H1 (cell line): Measurements from ENCODE around the gene ZNF263. TPM values are rescaled to one million over a fixed set of nuclear protein-coding genes. Genes with fewer than 3 reads are reported as not detected.
A peak's percentile ranks its signal among the peaks of the same experiment; 100 is the strongest.

Source experiments
- CEBPB ChIP-seq: IDR thresholded peaks from 2 replicates; pipeline ENCODE4 v1.6.1; 2012; ENCODE audit warnings: low read depth, low read length
- CREB1 ChIP-seq: IDR thresholded peaks from 2 replicates; pipeline ENCODE4 v1.6.1; 2012; ENCODE audit warnings: inconsistent platforms
- EZH2 ChIP-seq: fragments of 200-600 bp; sonication (generic); IDR thresholded peaks from 2 replicates; pipeline ENCODE4 v1.7.1; 2012; ENCODE audit warnings: low read depth, mild to moderate bottlenecking, moderate library complexity, low read length, inconsistent platforms; ENCODE audit not compliant: severe bottlenecking
- FOSL1 ChIP-seq: IDR thresholded peaks from 2 replicates; pipeline ENCODE4 v1.6.1; 2011; ENCODE audit warnings: mild to moderate bottlenecking, low read depth, low read length, moderate library complexity; ENCODE audit not compliant: insufficient read depth
- GTF2F1 ChIP-seq: IDR thresholded peaks from 2 replicates; pipeline ENCODE4 v1.6.1; 2012; ENCODE audit warnings: low read depth, low read length, improper control_type of control experiment, borderline replicate concordance
- JUN ChIP-seq: IDR thresholded peaks from 2 replicates; pipeline ENCODE4 v1.6.1; 2011; ENCODE audit warnings: low read depth, mild to moderate bottlenecking, improper control_type of control experiment, low read length
- KDM5A ChIP-seq: fragments of 200-600 bp; IDR thresholded peaks from 2 replicates; pipeline ENCODE4 v1.7.1; 2012; ENCODE audit warnings: mild to moderate bottlenecking, low read length, inconsistent platforms, mixed read lengths
- NANOG ChIP-seq: IDR thresholded peaks from 2 replicates; pipeline ENCODE4 v1.6.1; 2011; ENCODE audit warnings: low read length, low read depth, mild to moderate bottlenecking, inconsistent platforms; ENCODE audit not compliant: insufficient read depth, poor library complexity, severe bottlenecking
- PHF8 ChIP-seq: fragments of 200-600 bp; sonication (generic); conservative IDR thresholded peaks from 2 replicates; pipeline ENCODE4 v1.7.1; 2012; ENCODE audit warnings: low read depth, mild to moderate bottlenecking, inconsistent platforms, low read length, moderate library complexity
- SIN3A ChIP-seq, 2 experiments: IDR thresholded peaks in 1 of 2; conservative IDR thresholded peaks in 1 of 2; 2 replicates each; pipeline ENCODE4 v1.6.1; 2011 to 2012; ENCODE audit warnings: low read length in 2 of 2, improper control_type of control experiment in 1 of 2, low read depth in 1 of 2, mild to moderate bottlenecking in 1 of 2
- polyA plus RNA-seq, 7 experiments: library from polyadenylated mRNA; depleted of rRNA in 3 of 7; stranded (reverse) in 5 of 7; unstranded in 2 of 7; fragments of >200 nt in 5 of 7; fragments of 200-250 nt in 2 of 7; gene quantifications; 1 replicate in 5 of 7; 2 replicates in 1 of 7; 4 replicates in 1 of 7; pipeline versions ENCODE4 v1.2.1 to v1.2.3, GENCODE V29; 2011 to 2013; ENCODE audit warnings: missing spikeins in 2 of 7, mixed read lengths in 2 of 7
- total RNA-seq: library from RNA; stranded (reverse); fragmentation: NEBNext Ultra II Directional; extraction: Animal tissue kit (Norgen Biotek cat#: 25700); gene quantifications from 2 replicates; pipeline ENCODE4 v1.2.1, GENCODE V29; 2021

The ZNF263 gene
- total and polyA plus RNA-seq, 2 of the 8 experiments (the other 6 are each of a cell fraction or from before 2014, with no cell fraction given) = 9.2 to 26.7 TPM

DNA sequence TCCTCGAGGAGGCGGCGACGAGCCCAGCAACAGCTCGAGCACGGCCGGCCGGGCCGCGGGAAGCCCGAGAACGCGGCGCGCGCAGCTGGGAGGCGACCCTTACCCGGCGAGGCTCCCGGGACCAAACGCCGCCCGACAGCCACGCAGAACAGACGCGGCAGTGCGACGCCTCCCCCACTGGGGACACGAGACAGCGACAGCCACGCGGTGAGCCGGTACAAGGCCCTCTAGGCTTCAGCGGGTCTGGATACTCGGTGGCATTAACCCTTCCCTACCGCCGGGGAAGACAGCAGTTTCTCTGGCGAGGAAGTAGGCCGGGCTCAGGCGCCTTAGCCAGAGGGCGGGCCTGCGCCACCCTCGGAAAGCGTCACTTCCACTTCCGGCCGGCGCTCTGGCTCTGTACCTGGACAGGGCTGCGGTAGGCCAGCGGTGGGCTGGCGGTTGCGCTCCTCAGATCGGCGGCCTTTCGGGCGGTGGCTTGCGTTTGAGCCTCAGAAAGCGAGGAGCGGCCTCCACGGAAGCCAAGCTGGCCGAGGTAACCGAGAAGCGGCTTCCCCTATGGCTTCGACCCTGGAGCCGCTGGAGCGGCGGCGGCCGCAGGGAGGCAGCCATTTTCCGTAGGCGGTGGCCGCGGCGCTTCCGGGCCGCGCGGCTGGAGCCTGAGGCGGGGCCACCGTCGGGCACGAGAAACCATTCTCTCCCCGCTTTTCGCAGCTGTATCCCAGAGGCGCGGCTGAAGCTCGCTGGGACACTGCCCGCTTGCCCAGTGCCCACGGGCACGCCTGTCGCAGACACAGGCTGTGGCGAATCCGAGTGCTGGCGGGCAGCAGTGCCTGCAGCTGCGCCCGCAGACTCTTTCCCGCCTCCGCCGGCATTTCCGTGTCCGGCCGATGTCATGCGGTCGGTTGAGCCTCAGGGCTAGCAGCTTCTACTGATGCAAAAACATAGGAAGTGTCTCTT is 22.1 kb downstream of the ZNF263 start, which contains the start of the genes TIGD7 and ZNF75A (continued):
- TF ChIP-seq PHF8 = peak; percentile 100
- 0 out of 2 replicates have a peak, but pooled peaks have one; percentile 68 for TF ChIP-seq GTF2F1
- TF ChIP-seq JUN = no peak
- TF ChIP-seq FOSL1 = no peak
- TF ChIP-seq CEBPB = no peak
- TF ChIP-seq KDM5A = no peak
- TF ChIP-seq NANOG = no peak
- TF ChIP-seq EZH2 = no peak
- peak in 1 of 2 experiments; percentile 82; a peak in 1 of 4 replicates for TF ChIP-seq SIN3A (conservative IDR thresholded peaks at IDR 0.05 in 1 of 2, IDR thresholded peaks at IDR 0.05 in 1 of 2; ENCODE audit: low read depth in 1 of 2, low read length in 2 of 2)
- TF ChIP-seq CREB1 = peak; percentile 81
